ENCODE results near the gene POLR1G.

POLR1G gene, protein sequence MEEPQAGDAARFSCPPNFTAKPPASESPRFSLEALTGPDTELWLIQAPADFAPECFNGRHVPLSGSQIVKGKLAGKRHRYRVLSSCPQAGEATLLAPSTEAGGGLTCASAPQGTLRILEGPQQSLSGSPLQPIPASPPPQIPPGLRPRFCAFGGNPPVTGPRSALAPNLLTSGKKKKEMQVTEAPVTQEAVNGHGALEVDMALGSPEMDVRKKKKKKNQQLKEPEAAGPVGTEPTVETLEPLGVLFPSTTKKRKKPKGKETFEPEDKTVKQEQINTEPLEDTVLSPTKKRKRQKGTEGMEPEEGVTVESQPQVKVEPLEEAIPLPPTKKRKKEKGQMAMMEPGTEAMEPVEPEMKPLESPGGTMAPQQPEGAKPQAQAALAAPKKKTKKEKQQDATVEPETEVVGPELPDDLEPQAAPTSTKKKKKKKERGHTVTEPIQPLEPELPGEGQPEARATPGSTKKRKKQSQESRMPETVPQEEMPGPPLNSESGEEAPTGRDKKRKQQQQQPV

DNA sequence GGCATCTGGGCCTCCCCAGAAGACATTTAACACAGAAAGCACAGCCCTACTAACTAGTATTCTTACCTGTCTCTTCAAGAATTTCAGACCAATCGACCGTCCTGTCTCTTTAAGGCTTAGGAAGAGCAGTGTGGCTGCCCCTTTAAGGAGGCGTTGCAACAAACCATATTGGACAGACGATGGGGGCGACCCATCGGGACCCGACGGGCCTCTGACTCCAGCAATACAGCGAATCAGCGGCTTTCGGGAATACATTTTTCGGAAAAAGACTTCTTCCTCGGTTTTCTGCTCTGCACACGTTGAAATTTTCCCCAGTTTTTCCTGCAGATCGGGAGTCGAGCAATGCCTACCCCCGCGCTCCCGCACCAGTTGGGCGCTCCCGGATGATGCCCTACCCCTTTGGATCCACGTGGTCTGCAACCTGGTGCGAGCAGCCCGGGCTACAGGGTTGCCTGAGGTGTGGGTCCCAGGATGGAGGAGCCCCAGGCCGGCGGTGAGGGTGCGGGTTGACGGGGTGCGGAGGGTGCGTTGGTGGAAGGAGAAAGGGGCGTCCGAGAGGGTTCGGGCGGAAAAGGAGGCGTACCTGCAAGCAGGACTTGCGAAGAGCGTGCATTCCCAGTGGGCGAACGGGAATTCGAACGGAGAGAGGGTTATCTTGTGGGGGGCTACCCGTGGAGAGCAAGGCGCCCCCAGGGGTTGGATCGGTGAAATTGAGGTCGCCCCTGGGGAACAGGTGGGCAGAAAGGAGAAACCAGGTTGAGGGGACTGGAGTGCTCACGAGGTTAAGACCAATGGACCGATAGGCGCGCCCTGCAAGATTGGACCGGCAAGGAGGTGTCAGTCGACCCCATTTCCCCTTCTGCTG is at the start of gene POLR1G:
TSS of gene POLR1G (plus strand) at position 419 of the 865 bp plus-strand sequence. CDS start at position 472, 53 bp downstream.
- H3K4me1 ChIP-seq (ENCODE audit: insufficient read depth, insufficient read length), result peaks cover 5% of the 10 kb centered on the region
- DNase-seq (ENCODE audit: low read depth, low spot score), result no peak
- TF ChIP-seq YY1 (IDR thresholded peaks at IDR 0.05; ENCODE audit: insufficient read depth, insufficient read length), result no peak
- no peak for TF ChIP-seq SUZ12 (IDR thresholded peaks at IDR 0.05; ENCODE audit: extremely low read depth, insufficient read depth, insufficient read length)
- TF ChIP-seq ZNF274 (IDR thresholded peaks at IDR 0.05; ENCODE audit: low read depth, low read length), result no peak

DNA sequence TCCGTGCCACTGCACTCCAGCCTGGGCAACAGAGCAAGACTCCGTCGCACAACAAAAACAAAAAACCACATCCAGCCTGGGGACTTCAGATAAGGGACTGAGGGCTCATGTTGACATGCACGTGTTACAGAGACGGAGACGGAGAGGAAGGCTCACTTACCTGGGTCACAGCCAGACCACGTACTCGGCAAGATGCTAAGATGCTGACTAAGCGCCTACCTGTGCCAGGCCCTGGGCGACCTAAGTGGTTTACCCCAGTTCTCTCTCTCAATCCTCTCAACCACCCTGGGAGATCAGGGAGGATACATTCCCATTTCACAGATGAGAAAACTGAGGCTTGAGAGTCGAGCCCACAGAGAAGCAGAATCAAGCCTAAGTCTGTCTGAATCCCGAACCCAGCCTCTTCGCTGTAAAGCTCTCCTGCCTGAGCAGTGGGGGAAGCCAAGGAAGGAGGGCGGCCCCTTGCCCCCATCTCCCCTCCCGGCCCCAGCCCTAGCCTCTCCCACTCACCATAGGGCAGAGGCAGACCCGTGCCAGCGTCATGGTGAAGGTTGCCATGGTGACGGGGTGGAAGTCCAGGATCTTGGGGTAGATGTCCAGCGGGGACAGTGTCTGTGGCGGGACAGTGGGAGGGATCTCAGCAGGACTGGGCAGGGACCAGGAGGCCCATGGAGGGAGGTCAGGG is 49.5 kb upstream of the POLR1G start:
- Histone ChIP-seq H3K4me3 (ENCODE audit: insufficient read length, low read depth) (no peak overlapping the region), H3K9ac (ENCODE audit: insufficient read length, low read depth) (no peak overlapping the region), H3K9me3 (ENCODE audit: insufficient read depth, low read length) (no peaks in the 10 kb centered on the region), H3K27me3 (ENCODE audit: insufficient read depth, insufficient read length) (no peaks in the 10 kb centered on the region), H3K36me3 (ENCODE audit: insufficient read depth, insufficient read length, low read length) (peaks cover 81% of the 10 kb centered on the region), H3K4me1 (ENCODE audit: insufficient read depth, insufficient read length) (peaks cover 2% of the 10 kb centered on the region)
- DNase-seq (ENCODE audit: low read depth, low spot score), result no peak
- TF ChIP-seq SUZ12 (IDR thresholded peaks at IDR 0.05; ENCODE audit: extremely low read depth, insufficient read depth, insufficient read length) (no peak), ZNF274 (IDR thresholded peaks at IDR 0.05; ENCODE audit: low read depth, low read length) (no peak), YY1 (IDR thresholded peaks at IDR 0.05; ENCODE audit: insufficient read depth, insufficient read length) (no peak)

More for the DNA sequence above, at the start of gene POLR1G:
- peak within 1 kb of the TSS; percentile 99 for H3K4me3 ChIP-seq (ENCODE audit: insufficient read length, low read depth)
- no peaks in the 10 kb centered on the region for H3K9me3 ChIP-seq (ENCODE audit: insufficient read depth, low read length)
- peaks cover 32% of the 10 kb centered on the region for H3K36me3 ChIP-seq (ENCODE audit: insufficient read depth, insufficient read length, low read length)
- peak within 1 kb of the TSS; percentile 94 for H3K9ac ChIP-seq (ENCODE audit: insufficient read length, low read depth)
- H3K27me3 ChIP-seq (ENCODE audit: insufficient read depth, insufficient read length), result no peaks in the 10 kb centered on the region

DNA sequence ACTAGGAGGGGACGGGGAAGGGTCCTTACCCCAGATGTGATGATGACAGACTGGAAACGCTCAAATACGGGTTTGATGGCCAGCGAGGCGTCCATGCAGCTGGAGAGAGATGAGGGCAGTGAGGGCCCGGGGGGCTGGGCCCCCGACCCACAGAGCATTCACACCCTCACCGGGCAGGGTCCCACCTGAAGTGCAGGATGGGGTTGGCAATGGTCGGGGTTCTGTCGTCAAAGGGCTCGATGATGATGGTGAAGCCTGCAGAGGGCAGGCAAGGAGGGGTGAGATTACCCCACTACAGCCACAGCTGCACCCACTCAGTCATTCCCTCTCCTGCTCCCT is 49.0 kb upstream of the POLR1G start:
- Histone ChIP-seq H3K27me3 (ENCODE audit: insufficient read depth, insufficient read length) (no peaks in the 10 kb centered on the region), H3K36me3 (ENCODE audit: insufficient read depth, insufficient read length, low read length) (peaks cover 81% of the 10 kb centered on the region), H3K4me3 (ENCODE audit: insufficient read length, low read depth) (no peak overlapping the region), H3K4me1 (ENCODE audit: insufficient read depth, insufficient read length) (peaks cover 2% of the 10 kb centered on the region), H3K9ac (ENCODE audit: insufficient read length, low read depth) (no peak overlapping the region), H3K9me3 (ENCODE audit: insufficient read depth, low read length) (no peaks in the 10 kb centered on the region)
- no peak for DNase-seq (ENCODE audit: low read depth, low spot score)
- TF ChIP-seq SUZ12 (IDR thresholded peaks at IDR 0.05; ENCODE audit: extremely low read depth, insufficient read depth, insufficient read length), result no peak
- TF ChIP-seq ZNF274 (IDR thresholded peaks at IDR 0.05; ENCODE audit: low read depth, low read length), result no peak
- no peak for TF ChIP-seq YY1 (IDR thresholded peaks at IDR 0.05; ENCODE audit: insufficient read depth, insufficient read length)

DNA sequence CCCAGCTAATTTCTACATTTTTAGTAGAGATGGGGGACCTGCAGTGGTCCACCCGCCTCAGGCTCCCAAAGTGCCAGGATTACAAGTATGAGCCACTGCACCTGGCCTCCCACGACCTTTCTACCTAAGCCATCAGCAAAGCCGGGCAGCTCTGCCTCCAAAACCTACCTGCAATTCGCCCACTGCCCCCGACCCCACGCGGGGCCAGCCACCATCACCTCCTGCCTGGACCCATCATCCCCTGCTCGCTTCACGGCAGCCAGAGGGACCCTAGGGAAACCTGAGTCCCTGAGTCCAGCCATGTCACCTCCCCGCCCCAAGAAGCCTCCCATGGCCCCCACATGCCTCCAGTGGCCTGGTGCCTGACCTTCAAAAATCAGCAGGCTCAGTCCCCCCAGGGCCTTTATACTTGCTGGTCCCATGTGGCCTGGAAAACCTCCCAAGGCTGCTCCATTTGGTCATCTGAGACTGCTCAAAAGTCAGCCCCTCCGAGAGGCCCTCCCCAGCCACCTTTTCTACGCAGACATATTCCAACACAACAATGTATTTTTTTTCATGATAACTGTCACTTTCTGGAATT is 48.1 kb upstream of the POLR1G start:
- H3K9ac ChIP-seq (ENCODE audit: insufficient read length, low read depth), result no peak overlapping the region
- peaks cover 2% of the 10 kb centered on the region for H3K4me1 ChIP-seq (ENCODE audit: insufficient read depth, insufficient read length)
- TF ChIP-seq YY1 (IDR thresholded peaks at IDR 0.05; ENCODE audit: insufficient read depth, insufficient read length), result no peak
- TF ChIP-seq SUZ12 (IDR thresholded peaks at IDR 0.05; ENCODE audit: extremely low read depth, insufficient read depth, insufficient read length), result no peak
- no peak for TF ChIP-seq ZNF274 (IDR thresholded peaks at IDR 0.05; ENCODE audit: low read depth, low read length)
- H3K9me3 ChIP-seq (ENCODE audit: insufficient read depth, low read length), result no peaks in the 10 kb centered on the region
- no peaks in the 10 kb centered on the region for H3K27me3 ChIP-seq (ENCODE audit: insufficient read depth, insufficient read length)
- DNase-seq (ENCODE audit: low read depth, low spot score), result no peak
- H3K36me3 ChIP-seq (ENCODE audit: insufficient read depth, insufficient read length, low read length), result peaks cover 81% of the 10 kb centered on the region
- H3K4me3 ChIP-seq (ENCODE audit: insufficient read length, low read depth), result no peak overlapping the region

DNA sequence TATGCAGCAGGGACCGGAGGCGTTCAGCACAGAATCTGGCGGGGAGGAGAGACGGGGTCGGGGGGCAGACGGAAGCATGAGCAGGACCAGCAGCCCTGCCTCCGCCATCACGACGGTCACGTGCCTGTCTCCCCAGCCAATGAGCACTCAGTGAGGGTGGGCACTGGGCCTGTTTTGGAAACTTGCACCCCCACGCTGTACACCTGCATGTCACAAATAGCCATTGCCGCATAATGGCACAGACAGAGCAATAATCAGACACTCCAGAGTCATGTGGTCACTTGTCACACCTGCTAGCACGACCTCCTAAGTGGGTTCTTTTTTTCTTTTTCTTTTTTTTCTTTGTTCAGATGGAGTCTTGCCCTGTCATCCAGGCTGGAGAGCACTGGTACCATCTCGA is 44.8 kb upstream of the POLR1G start:
- Histone ChIP-seq H3K36me3 (ENCODE audit: insufficient read depth, insufficient read length, low read length) (peaks cover 72% of the 10 kb centered on the region), H3K27me3 (ENCODE audit: insufficient read depth, insufficient read length) (no peaks in the 10 kb centered on the region)

DNA sequence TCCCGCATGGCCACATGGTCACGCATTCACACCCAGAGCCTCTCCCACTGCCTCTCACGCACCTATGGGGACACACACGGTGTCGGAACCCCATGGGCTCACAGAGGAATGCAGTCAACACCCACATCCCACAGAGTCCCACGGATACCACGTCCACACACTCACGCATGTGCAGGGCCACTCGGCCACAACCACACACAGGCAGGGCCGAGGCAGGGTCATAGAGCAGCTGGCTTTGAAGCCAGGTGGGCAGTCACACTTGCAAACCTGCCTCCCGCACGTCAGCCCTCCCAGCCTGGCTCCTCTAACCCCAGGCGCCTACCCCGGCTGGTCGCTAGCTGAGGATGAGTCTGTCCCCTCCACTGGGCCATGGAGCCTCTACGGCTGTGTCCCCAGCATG is 44.2 kb upstream of the POLR1G start:
- H3K9me3 ChIP-seq (ENCODE audit: insufficient read depth, low read length), result no peaks in the 10 kb centered on the region
- peaks cover 66% of the 10 kb centered on the region for H3K36me3 ChIP-seq (ENCODE audit: insufficient read depth, insufficient read length, low read length)
- H3K9ac ChIP-seq (ENCODE audit: insufficient read length, low read depth), result no peak overlapping the region
- TF ChIP-seq ZNF274 (IDR thresholded peaks at IDR 0.05; ENCODE audit: low read depth, low read length), result no peak
- H3K27me3 ChIP-seq (ENCODE audit: insufficient read depth, insufficient read length), result no peaks in the 10 kb centered on the region
- H3K4me1 ChIP-seq (ENCODE audit: insufficient read depth, insufficient read length), result peaks cover 2% of the 10 kb centered on the region
- no peak overlapping the region for H3K4me3 ChIP-seq (ENCODE audit: insufficient read length, low read depth)
- DNase-seq (ENCODE audit: low read depth, low spot score), result no peak

More for the DNA sequence above, 44.8 kb upstream of the POLR1G start:
- H3K4me3 ChIP-seq (ENCODE audit: insufficient read length, low read depth), result no peak overlapping the region
- no peak overlapping the region for H3K9ac ChIP-seq (ENCODE audit: insufficient read length, low read depth)
- TF ChIP-seq SUZ12 (IDR thresholded peaks at IDR 0.05; ENCODE audit: extremely low read depth, insufficient read depth, insufficient read length) (no peak), ZNF274 (IDR thresholded peaks at IDR 0.05; ENCODE audit: low read depth, low read length) (no peak), YY1 (IDR thresholded peaks at IDR 0.05; ENCODE audit: insufficient read depth, insufficient read length) (no peak)
- peaks cover 2% of the 10 kb centered on the region for H3K4me1 ChIP-seq (ENCODE audit: insufficient read depth, insufficient read length)
- H3K9me3 ChIP-seq (ENCODE audit: insufficient read depth, low read length), result no peaks in the 10 kb centered on the region
- no peak for DNase-seq (ENCODE audit: low read depth, low spot score)

All from NT2/D1 (cell line).